Transverse colon (tissue), 3 donors: ENCODE data around the gene ADAMTS6.

Experiments
- CTCF ChIP-seq, 5 experiments: fragments of 200-600 bp in 3 of 5; fragments of 450-650 bp in 2 of 5; sonication (generic) in 3 of 5; IDR thresholded peaks; 1 replicate in 2 of 5; 2 replicates in 3 of 5; pipeline ENCODE4 v1.5.1; 2016 to 2017; ENCODE audit warnings: antibody characterized with exemption in 5 of 5, inconsistent platforms in 3 of 5, mild to moderate bottlenecking in 2 of 5, moderate library complexity in 1 of 5
- POLR2A ChIP-seq: fragments of 450-650 bp; IDR thresholded peaks from one replicate; pipeline ENCODE4 v1.6.1; 2016; ENCODE audit warnings: antibody characterized with exemption, mild to moderate bottlenecking, moderate library complexity

GRCh38 chr5:65113771-65114170 is 367.9 kb downstream of the ADAMTS6 start:
- TF ChIP-seq POLR2A, result no peak
- no peak for TF ChIP-seq CTCF (IDR thresholded peaks at IDR 0.05)
